GM23338 (cell line): ENCODE data around the gene UST. TPM values are rescaled to one million over a fixed set of nuclear protein-coding genes. Genes with fewer than 3 reads are reported as not detected.

ENCODE experiments used
- CREB1 ChIP-seq: fragments of 250-450 bp; sonication (Bioruptor Pico); IDR thresholded peaks from 2 replicates; pipeline ENCODE4 v1.5.0; 2020; ENCODE audit warnings: low read depth, mild to moderate bottlenecking, moderate library complexity
- EZH2phosphoT487 ChIP-seq: fragments of 200-600 bp; sonication (generic); IDR thresholded peaks from one replicate; pipeline ENCODE4 v1.8.1; 2018; ENCODE audit warnings: antibody characterized with exemption; ENCODE audit not compliant: unreplicated experiment
- POLR2AphosphoS5 ChIP-seq: IDR thresholded peaks from 2 replicates; pipeline ENCODE4 v1.6.1; 2016; ENCODE audit warnings: antibody characterized with exemption, low read depth
- STAT1 ChIP-seq: IDR thresholded peaks from one replicate; pipeline ENCODE4 v1.6.1; 2016; ENCODE audit warnings: antibody characterized with exemption; ENCODE audit not compliant: unreplicated experiment
- ZNF331 ChIP-seq: fragments of 250-450 bp; sonication (Bioruptor Pico); IDR thresholded peaks from 2 replicates; pipeline ENCODE4 v1.5.0; 2020; ENCODE audit warnings: low read depth, mild to moderate bottlenecking, moderate library complexity
- polyA plus RNA-seq: library from polyadenylated mRNA; unstranded; fragments of >200 nt; fragmentation: Nextera tagmentation; extraction: Ambion mirVana; gene quantifications from 2 replicates; pipeline ENCODE4 v1.2.1, GENCODE V29; 2016
- total RNA-seq: library from RNA; depleted of rRNA; stranded (reverse); fragments of >200 nt; shearing (Covaris generic); gene quantifications from 2 replicates; pipeline ENCODE4 v1.2.3, GENCODE V29; 2014
- TF ChIP-seq, protein P1 (sequence below): fragments of 250-450 bp; sonication (Bioruptor Pico); IDR thresholded peaks from 2 replicates; pipeline ENCODE4 v1.5.0; 2020; ENCODE audit warnings: mild to moderate bottlenecking, moderate library complexity
- TF ChIP-seq, protein P2 (sequence below): IDR thresholded peaks from one replicate; pipeline ENCODE4 v1.6.1; 2018; ENCODE audit warnings: antibody characterized with exemption; ENCODE audit not compliant: unreplicated experiment
- TF ChIP-seq, protein P3 (sequence below): IDR thresholded peaks from 2 replicates; pipeline ENCODE4 v1.6.1; 2016; ENCODE audit warnings: antibody characterized with exemption

UST gene
- total and polyA plus RNA-seq, 2 experiments from 2014 or later: 12.6 to 33.0 TPM

DNA sequence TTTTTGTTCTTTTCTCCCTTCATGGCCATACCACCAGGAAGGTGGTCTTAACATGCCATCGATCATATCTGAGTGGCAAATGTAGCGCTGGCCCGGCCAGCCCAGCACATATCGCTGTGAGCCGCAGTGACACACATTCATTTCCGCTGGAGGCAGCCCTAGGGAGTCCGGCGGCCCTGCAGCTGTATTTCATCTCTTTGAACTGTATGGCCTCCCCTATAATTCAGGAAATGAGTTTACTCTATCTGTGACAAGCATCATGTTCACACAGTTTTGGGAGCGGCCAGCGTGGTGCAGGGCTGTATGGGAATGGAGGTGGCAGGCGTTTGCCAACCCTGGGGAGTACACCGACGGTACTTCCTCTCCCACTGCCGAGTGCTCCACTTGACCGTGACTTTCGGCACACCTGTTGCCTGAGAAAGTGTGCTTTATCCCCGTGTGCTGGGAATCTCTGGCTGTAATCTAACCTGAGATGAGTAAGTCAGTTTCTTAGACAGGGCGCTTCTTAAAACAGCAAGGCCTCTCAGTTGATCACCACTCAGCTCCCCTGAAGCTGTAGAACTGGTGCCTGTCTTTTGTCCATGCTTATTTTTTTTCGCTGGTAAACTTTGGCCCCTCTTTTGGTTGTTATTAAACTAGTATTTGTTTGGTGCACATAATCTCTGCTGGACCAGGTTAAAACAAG lies 313.6 kb downstream of the UST start (continued):
- TF ChIP-seq, protein P1, sequence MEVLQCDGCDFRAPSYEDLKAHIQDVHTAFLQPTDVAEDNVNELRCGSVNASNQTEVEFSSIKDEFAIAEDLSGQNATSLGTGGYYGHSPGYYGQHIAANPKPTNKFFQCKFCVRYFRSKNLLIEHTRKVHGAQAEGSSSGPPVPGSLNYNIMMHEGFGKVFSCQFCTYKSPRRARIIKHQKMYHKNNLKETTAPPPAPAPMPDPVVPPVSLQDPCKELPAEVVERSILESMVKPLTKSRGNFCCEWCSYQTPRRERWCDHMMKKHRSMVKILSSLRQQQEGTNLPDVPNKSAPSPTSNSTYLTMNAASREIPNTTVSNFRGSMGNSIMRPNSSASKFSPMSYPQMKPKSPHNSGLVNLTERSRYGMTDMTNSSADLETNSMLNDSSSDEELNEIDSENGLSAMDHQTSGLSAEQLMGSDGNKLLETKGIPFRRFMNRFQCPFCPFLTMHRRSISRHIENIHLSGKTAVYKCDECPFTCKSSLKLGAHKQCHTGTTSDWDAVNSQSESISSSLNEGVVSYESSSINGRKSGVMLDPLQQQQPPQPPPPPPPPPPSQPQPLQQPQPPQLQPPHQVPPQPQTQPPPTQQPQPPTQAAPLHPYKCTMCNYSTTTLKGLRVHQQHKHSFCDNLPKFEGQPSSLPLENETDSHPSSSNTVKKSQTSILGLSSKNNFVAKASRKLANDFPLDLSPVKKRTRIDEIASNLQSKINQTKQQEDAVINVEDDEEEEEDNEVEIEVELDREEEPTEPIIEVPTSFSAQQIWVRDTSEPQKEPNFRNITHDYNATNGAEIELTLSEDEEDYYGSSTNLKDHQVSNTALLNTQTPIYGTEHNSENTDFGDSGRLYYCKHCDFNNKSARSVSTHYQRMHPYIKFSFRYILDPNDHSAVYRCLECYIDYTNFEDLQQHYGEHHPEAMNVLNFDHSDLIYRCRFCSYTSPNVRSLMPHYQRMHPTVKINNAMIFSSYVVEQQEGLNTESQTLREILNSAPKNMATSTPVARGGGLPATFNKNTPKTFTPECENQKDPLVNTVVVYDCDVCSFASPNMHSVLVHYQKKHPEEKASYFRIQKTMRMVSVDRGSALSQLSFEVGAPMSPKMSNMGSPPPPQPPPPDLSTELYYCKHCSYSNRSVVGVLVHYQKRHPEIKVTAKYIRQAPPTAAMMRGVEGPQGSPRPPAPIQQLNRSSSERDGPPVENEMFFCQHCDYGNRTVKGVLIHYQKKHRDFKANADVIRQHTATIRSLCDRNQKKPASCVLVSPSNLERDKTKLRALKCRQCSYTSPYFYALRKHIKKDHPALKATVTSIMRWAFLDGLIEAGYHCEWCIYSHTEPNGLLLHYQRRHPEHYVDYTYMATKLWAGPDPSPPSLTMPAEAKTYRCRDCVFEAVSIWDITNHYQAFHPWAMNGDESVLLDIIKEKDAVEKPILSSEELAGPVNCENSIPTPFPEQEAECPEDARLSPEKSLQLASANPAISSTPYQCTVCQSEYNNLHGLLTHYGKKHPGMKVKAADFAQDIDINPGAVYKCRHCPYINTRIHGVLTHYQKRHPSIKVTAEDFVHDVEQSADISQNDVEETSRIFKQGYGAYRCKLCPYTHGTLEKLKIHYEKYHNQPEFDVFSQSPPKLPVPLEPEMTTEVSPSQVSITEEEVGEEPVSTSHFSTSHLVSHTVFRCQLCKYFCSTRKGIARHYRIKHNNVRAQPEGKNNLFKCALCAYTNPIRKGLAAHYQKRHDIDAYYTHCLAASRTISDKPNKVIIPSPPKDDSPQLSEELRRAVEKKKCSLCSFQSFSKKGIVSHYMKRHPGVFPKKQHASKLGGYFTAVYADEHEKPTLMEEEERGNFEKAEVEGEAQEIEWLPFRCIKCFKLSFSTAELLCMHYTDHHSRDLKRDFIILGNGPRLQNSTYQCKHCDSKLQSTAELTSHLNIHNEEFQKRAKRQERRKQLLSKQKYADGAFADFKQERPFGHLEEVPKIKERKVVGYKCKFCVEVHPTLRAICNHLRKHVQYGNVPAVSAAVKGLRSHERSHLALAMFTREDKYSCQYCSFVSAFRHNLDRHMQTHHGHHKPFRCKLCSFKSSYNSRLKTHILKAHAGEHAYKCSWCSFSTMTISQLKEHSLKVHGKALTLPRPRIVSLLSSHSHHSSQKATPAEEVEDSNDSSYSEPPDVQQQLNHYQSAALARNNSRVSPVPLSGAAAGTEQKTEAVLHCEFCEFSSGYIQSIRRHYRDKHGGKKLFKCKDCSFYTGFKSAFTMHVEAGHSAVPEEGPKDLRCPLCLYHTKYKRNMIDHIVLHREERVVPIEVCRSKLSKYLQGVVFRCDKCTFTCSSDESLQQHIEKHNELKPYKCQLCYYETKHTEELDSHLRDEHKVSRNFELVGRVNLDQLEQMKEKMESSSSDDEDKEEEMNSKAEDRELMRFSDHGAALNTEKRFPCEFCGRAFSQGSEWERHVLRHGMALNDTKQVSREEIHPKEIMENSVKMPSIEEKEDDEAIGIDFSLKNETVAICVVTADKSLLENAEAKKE: no peak
- TF ChIP-seq POLR2AphosphoS5 (no peak), CREB1 (no peak), ZNF331 (CRISPR knock-in tag) (no peak), EZH2phosphoT487 (no peak), STAT1 (no peak)
- TF ChIP-seq, protein P2, sequence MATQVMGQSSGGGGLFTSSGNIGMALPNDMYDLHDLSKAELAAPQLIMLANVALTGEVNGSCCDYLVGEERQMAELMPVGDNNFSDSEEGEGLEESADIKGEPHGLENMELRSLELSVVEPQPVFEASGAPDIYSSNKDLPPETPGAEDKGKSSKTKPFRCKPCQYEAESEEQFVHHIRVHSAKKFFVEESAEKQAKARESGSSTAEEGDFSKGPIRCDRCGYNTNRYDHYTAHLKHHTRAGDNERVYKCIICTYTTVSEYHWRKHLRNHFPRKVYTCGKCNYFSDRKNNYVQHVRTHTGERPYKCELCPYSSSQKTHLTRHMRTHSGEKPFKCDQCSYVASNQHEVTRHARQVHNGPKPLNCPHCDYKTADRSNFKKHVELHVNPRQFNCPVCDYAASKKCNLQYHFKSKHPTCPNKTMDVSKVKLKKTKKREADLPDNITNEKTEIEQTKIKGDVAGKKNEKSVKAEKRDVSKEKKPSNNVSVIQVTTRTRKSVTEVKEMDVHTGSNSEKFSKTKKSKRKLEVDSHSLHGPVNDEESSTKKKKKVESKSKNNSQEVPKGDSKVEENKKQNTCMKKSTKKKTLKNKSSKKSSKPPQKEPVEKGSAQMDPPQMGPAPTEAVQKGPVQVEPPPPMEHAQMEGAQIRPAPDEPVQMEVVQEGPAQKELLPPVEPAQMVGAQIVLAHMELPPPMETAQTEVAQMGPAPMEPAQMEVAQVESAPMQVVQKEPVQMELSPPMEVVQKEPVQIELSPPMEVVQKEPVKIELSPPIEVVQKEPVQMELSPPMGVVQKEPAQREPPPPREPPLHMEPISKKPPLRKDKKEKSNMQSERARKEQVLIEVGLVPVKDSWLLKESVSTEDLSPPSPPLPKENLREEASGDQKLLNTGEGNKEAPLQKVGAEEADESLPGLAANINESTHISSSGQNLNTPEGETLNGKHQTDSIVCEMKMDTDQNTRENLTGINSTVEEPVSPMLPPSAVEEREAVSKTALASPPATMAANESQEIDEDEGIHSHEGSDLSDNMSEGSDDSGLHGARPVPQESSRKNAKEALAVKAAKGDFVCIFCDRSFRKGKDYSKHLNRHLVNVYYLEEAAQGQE: no peak
- TF ChIP-seq, protein P3, sequence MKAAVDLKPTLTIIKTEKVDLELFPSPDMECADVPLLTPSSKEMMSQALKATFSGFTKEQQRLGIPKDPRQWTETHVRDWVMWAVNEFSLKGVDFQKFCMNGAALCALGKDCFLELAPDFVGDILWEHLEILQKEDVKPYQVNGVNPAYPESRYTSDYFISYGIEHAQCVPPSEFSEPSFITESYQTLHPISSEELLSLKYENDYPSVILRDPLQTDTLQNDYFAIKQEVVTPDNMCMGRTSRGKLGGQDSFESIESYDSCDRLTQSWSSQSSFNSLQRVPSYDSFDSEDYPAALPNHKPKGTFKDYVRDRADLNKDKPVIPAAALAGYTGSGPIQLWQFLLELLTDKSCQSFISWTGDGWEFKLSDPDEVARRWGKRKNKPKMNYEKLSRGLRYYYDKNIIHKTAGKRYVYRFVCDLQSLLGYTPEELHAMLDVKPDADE: no peak
